GM12873 (cell line): ENCODE results near the gene ASCL3.

Source experiments
- CTCF ChIP-seq: IDR thresholded peaks from 2 replicates; pipeline ENCODE4 v1.5.1; 2012; ENCODE audit warnings: low read depth, mild to moderate bottlenecking, moderate library complexity, low read length, control low read depth; ENCODE audit not compliant: insufficient read depth; ENCODE audit errors: missing control alignments

The ASCL3 gene

GRCh38 chr11:8937659-8938058 is 5.2 kb downstream of the ASCL3 start:
- TF ChIP-seq CTCF = no peak

- TF ChIP-seq CTCF = no peak
Observed at GRCh38 chr11:8937159-8937558, 5.7 kb downstream of the ASCL3 start.

GRCh38 chr11:8934742-8935488 is 7.9 kb downstream of the ASCL3 start:
- TF ChIP-seq CTCF = no peak

- peak; percentile 31 for TF ChIP-seq CTCF
Observed at GRCh38 chr11:8933931-8934330, 8.9 kb downstream of the ASCL3 start.

GRCh38 chr11:8932564-8933180 is 10.1 kb downstream of the ASCL3 start, which contains the start of gene C11orf16:
TSS of gene C11orf16 (minus strand) at chr11:8932947. CDS start at chr11:8932308, 639 bp downstream.
- TF ChIP-seq CTCF = no peak

- no peak for TF ChIP-seq CTCF
Observed at GRCh38 chr11:8930456-8931175, 12.2 kb downstream of the ASCL3 start.

GRCh38 chr11:8928981-8929615 is 13.7 kb downstream of the ASCL3 start:
- no peak for TF ChIP-seq CTCF
